HUES64 (cell line): ENCODE data around the gene GPR85.

ENCODE experiments used
- H3K27ac ChIP-seq: 2 replicates; pipeline ENCODE4 v1.7.0; 2013; ENCODE audit warnings: low read depth, low read length, inconsistent platforms
- H3K27me3 ChIP-seq: 2 replicates; pipeline ENCODE4 v1.6.1; 2013; ENCODE audit warnings: mild to moderate bottlenecking, low read length; ENCODE audit not compliant: insufficient read depth
- H3K36me3 ChIP-seq: 2 replicates; pipeline ENCODE4 v1.6.1; 2013; ENCODE audit warnings: mild to moderate bottlenecking, low read length; ENCODE audit not compliant: insufficient read depth
- H3K4me1 ChIP-seq: 2 replicates; pipeline ENCODE4 v1.6.1; 2013; ENCODE audit warnings: mild to moderate bottlenecking, low read length, moderate library complexity; ENCODE audit not compliant: insufficient read depth
- H3K4me3 ChIP-seq: 2 replicates; pipeline ENCODE4 v1.5.1; 2013; ENCODE audit warnings: mild to moderate bottlenecking, low read length, moderate library complexity
- H3K9ac ChIP-seq: 2 replicates; pipeline ENCODE4 v1.6.1; 2013; ENCODE audit warnings: mild to moderate bottlenecking, low read depth, low read length
- H3K9me3 ChIP-seq: 2 replicates; pipeline ENCODE4 v1.6.1; 2013; ENCODE audit warnings: low read depth, low read length; ENCODE audit not compliant: insufficient read depth
- whole genome bisulfite sequencing: fragments of 150-250, 120-280 bp; methylation state at CpG from one replicate; pipeline ENCODE4 v1.1.7; 2013; ENCODE audit warnings: missing lambda C conversion rate; 5-methylcytosine and 5-hydroxymethylcytosine counted together

Gene GPR85

GRCh38 chr7:113040849-113041248, 45.8 kb downstream of the GPR85 start:
- no peak overlapping the region for H3K9ac ChIP-seq
- no peak overlapping the region for H3K27ac ChIP-seq

GRCh38 chr7:113033959-113034358, 52.7 kb downstream of the GPR85 start:
- Histone ChIP-seq H3K9ac (no peak overlapping the region), H3K4me3 (no peak overlapping the region), H3K27me3 (no peaks in the 10 kb centered on the region), H3K36me3 (no peaks in the 10 kb centered on the region), H3K27ac (no peak overlapping the region), H3K4me1 (no peaks in the 10 kb centered on the region), H3K9me3 (no peaks in the 10 kb centered on the region)
- 83% methylated on average over 1 of the region's 2 CpGs for WGBS

More at GRCh38 chr7:113040849-113041248, 45.8 kb downstream of the GPR85 start:
- Histone ChIP-seq H3K4me3 (no peak overlapping the region), H3K9me3 (no peaks in the 10 kb centered on the region), H3K4me1 (peaks cover 4% of the 10 kb centered on the region; the same call in 1 of the 2 replicates), H3K27me3 (no peaks in the 10 kb centered on the region), H3K36me3 (no peaks in the 10 kb centered on the region)
